HK-2 (cell line): ENCODE results near the gene KIF1A.

Experiments
- DNase-seq: peaks from one replicate; pipeline ENCODE4 v3.0.0-alpha.2; 2018; ENCODE audit not compliant: unreplicated experiment

The KIF1A gene

DNA sequence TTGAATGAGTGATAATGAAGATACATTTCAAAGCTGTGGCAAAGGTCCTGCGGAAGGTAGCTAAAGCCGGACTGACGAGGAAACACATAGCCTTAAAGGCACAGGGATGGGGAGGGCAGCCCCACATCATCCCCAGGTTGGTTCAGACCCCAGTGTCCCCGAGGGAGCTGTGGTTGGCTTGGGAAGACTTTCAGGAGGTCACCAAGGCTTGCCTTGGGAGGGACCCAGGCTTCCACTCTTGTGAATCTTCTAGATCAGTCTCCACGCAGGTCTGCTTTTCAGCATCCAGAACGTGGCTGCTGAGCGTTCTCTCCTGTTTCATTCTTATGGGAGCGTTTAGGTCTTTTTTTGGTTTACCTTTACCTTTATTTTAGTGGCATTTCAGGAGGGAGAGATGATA lies 16.8 kb downstream of the KIF1A start:
- no peak for DNase-seq

DNA sequence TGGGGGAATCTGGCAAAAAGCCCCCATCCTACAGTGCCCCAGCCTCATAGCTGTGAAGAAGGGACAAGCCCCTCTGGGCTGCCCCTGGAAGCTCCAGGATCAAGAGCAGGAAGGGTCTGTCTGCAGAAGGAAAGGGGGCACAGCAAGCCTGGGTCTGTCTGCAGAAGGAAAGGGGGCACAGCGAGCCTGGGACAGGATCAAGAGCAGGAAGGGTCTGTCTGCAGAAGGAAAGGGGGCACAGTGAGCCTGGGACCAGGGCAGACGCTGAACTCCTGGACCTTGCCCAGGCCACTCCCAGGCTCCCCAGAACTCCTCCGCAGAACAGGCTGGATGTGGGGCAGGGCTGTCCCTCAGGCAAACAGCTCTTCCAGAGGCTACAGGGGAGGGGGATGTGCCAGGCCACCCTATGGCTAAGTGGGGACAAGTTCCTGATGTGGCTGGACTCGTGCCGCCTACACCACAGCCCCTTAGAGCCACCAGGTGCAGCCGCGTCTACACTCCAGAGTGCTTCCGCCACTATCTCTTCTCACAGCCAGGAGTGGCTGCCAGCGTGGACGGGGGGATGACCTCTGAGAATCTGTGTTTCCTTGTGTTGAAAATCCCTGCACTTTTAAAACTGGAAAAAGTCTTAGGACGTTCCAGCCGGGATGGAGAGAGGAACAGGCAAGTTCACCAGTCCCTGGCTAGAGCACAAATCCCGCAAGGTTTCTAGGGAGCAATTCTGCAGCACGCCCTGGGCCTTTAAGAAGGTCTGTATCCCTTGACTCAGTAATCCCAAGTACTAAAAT lies 20.8 kb downstream of the KIF1A start:
- DNase-seq: no peak

DNA sequence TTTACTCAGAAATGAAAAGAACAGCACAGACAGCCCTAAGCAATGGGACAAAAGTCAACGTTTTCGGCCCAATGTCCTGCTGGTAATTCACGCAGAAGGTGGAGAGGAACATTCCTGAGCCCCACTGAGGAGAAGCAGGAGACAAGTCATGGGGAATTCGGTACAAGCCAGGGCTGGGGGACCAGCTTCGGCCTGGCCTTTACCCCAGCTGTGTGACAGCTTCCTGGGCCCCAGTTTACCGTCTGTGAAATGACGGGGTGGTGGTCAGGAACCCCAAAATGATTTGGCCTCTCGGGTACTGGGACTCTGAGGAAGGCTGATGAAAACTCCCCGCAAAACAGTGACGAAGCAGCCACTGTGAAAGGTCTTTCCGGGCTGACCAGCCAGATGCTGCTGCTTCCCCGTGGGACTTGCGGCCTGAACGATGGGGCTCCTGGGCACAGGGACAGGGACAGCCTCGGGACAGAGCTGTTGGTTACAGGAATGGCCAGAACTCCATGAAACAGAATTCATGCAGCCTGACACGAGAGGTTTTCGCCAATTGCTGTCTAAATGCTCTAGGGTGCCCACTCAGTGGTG lies 21.6 kb downstream of the KIF1A start:
- DNase-seq: no peak

DNA sequence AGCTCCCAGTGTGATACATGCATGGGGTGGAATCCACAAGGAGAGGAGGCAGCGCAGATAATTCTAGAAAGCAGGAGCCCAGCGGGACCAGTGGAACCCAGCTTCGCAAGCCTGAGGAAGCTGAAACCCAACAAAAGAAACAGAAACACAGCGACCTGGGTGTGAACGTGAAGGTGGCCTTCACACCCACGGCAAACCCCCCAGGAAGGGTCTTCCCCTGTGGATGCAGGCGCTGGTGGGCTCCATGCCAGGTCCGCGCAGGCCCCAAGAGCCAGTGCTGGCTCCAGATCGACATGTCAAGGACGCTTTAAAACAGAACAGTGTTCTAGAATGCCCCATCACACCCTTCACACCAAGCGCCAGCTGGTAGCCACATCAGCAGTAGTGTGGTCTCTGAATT lies 22.1 kb downstream of the KIF1A start:
- DNase-seq: no peak

DNA sequence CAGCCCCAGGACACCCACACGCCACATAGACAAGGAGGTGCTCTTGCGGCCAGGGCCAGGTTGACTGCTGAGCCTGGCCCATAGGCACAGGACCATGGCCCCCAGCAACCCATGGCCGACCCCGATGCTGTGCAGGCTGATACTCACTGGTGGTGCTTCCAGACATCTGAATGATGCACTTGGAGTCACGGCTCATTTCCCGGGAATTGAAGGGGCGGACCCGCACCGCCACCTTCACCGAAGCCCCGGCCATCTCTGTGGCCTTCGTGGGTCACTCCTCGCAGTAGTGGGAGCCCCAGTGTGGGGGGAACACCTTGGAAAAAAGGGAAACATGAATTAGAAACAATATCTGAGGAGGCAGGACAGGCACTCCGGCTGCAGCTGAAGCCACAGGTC lies 22.5 kb downstream of the KIF1A start:
- no peak for DNase-seq

DNA sequence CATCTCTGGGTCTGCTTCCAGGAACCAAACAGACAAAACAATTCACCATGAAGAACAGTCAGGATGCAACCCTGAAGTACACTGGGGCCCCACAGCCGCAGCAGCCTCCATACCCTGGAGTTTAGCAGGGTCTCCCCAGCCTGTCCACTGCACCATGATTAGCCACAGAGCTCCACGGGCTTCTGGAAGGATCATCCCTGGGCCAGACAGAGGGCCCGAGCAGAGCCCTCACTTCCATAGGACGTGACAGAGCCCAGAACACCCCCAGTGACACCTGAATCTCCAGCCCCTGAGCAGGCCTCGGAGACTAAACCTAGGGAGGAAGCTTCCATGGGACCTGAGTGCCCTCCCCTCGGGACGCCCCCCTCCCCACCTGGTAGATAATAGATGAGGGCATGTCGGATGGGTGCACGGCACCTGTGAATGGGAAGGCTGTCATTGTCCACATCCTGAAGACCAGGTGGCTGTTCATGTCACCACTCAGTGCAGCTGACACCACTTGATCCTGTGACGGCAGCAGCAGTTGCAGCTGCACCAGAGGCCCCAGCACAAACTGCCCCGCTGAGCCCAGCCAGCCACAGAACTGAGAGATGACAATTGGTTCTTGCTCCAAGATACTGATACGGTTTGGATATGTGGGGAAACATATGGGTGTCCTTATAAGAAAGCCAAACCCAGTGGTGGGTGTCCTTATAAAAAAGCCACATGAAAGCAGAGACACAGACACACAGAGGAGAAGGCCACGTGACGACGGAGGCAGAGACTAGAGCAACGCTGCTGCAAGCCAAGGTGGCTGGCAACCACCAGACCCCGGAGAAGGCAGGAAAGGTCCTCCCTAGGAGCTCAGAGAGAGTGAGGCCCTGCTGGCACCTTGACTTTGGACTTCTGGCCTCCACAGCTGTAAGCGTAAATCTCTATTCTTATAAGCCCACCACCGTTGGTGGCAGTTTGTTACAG lies 23.2 kb downstream of the KIF1A start:
- no peak for DNase-seq

DNA sequence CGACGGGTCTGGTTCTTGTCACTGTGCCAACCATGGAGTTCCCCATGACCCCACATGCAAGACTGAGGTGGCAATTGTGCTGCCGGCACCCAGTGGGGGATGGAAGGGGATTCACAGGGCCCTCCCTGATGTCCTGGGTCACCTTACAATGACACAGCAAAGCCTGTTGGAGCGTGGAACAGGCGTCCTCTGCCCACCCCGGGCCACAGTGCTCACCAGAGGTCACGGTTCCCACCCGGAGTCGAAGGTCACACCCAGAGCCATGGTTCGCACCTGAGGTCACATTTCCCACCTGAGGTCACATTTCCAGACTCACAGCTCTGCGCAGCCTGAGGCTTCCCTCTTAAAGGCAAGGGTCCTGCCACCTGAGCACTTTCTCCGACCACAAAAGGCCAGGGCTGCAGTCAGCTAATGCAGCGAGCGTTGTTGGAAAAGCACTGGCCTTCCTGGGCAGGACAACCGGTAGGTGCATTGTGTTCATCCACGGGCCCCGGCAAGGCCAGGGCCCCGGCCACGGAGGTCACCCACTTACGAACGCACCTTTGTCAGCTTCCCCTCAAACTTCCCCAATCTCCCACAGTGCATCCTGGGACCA lies 24.0 kb downstream of the KIF1A start:
- no peak for DNase-seq

DNA sequence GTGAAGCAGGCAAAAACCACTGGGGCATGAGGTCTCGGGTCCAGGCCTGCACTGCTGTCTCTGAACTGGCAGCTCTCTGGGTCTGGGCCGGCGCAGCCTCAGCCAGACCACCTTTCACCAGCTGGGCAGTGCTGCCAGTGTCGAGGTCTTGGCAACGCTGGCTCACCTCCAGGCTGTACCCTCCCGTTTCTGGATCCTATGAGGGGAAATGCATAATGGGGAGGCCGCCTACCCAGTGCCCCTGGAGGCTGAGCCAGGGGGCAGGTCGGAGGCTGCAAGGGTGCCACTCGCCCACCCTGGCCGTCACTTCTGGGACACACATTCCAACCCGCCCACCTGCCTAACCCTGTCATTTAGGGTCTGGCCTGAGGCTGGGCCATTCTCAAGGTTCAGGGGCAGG lies 24.6 kb downstream of the KIF1A start:
- DNase-seq: no peak

DNA sequence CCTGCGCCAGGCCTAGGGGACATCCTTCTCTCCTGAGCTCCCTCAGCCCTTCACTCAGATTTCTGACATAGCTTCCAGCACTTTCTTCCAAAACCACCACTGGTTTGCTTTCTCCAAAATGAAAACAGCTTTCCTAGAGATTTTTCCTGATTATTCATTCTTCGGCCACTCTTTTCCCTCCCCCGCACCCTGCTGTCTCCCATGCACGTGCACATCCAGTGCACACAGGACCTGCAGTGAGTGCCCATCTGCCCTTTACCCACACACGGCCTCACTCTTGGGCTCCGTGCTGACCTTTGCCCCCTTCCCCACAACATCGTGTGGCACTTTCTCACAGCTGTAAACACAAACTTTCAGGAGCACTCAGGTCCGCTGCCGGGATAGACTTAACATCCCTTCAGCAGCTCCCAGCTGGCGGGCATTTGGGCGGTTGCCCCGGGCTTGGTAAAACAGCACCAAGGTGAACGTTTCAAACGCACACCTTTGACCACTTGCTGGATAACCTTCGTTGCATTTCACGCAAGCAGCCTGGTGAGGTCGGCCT lies 25.8 kb downstream of the KIF1A start:
- no peak for DNase-seq

DNA sequence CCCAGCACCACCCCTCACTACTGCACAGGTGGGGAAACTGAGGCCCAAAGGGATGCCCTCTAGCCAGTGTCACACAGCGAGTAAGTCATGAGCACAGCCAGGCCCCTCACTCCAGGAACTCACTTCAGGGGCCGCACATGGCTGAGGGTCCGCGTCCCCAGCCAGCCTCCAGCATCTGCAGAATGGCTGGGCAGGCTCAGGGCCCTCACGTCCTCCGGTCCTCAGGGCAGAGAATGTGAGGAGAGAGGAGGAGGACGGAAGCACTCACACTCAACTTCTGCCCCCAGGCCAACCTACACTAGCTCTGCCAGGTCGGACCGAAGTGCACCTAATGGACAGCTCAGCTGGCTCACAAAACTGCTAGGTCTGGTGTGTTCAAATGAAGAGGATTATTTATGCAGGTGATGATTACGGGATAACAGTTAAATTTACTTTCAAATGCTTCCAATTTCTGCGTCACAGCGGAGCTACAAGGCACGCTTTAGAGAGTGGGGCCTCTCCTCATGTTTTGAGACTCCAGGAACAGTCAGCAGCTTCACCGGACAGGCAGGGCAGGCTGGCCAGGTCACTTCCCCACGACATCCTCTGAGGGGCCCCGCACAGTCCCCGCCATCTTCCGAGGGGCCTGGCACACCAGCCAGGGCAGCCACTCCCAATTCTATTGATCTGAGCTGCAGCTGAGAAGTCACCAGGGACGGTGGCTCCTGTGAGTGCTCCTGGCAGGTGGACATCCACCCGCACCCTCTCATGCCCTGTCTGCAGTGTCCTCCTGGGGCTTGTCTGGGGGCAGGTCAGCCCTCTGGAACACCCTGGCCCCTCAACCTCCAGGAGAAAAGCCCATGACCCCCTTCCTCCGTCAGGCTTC lies 26.5 kb downstream of the KIF1A start:
- no peak for DNase-seq

DNA sequence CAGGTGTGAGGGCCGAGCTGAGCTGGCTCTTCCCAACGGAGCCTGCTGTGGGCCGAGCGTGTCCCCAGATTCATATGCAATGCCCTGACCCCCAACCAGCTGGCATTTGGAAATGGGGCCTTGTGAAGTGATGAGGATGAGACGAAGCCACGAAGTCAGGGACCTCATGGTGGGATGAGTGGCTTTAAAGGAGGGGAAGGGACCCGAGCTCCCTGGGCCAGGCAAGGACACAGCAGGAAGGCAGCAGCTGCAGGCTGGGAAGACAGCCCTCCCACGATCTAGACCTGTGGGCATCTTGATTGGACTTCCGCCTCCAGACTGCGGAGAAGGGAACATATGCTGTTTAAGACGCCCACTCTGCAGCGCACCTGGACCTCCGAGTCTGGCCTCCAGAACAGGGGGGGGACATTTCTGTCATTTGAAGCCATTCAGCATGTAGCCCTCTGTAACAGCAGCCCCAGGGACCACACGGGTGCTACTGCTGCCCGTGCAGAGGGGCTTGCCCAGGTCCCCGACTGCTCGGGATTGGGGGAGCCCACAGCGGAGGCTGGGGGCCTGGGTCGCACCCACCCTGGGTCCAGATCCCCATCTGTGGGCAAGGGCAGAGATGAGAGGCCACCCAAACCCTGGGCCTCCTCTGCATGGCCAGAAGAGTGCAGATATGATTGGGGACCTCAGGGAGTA lies 27.2 kb downstream of the KIF1A start:
- no peak for DNase-seq

DNA sequence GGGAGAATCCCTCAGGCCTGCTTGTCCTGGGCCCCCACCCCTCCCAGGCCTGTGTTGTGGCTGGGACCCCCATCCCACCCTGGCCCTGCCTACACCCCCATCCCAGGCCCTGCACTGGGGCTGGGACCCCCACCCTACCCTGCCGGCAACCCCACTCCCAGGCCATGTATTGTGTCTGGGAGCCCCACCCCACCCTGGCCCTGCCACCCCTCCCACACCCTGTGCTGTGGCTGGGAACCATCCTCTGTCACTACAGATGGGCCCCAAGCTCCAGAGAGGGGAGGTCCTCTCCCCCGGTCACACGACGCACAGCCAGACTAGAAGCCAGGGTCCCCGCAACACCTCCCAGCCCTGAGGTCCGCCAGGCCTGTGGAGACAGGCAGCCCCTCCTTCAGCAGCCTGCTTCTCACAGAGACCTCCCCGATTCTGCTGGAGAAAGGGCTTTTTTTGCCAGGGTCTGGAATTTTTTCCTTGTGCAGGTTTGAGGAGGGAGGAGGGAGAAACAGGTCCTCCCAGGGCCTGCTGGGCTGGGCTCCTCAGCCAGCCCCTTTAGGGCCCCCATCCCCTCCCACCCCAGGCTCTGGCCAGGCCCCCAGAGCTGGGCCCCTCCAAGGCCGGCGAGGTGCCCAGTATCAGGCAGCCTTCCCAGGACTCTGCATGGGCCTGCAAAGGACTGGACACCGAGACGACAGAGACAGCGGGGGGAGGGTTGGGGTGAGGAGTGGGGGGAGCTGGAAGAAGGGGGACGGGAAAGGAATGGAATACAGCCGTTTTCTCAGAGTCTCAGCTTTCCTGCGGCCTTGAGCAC lies 28.0 kb downstream of the KIF1A start:
- DNase-seq: no peak

DNA sequence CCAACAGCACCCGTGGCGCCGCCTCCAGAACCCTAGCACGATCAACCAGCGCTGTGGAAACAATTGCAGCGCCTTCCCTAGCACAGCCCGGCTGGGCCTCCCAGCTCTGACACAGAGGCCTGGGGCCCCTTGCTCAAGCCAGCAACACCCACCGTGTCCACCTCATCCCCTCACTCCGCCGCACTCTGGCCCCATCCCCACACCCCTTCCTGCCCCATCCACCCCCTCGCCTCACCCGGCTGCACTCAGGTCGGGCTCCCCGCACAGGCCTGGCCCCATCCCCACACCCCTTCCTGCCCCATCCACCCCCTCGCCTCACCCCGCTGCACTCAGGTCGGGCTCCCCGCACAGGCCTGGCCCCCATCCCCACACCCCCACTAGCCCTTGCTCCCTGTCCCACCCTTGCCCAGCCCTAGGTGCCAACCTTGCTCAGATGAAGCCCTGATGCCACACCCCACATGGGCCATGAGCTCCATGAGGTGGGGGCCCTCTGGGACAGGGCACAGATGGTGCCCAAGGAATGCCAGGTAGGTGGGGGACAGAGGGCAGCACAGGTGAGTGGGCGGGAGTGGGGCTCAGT lies 28.7 kb downstream of the KIF1A start:
- no peak for DNase-seq

DNA sequence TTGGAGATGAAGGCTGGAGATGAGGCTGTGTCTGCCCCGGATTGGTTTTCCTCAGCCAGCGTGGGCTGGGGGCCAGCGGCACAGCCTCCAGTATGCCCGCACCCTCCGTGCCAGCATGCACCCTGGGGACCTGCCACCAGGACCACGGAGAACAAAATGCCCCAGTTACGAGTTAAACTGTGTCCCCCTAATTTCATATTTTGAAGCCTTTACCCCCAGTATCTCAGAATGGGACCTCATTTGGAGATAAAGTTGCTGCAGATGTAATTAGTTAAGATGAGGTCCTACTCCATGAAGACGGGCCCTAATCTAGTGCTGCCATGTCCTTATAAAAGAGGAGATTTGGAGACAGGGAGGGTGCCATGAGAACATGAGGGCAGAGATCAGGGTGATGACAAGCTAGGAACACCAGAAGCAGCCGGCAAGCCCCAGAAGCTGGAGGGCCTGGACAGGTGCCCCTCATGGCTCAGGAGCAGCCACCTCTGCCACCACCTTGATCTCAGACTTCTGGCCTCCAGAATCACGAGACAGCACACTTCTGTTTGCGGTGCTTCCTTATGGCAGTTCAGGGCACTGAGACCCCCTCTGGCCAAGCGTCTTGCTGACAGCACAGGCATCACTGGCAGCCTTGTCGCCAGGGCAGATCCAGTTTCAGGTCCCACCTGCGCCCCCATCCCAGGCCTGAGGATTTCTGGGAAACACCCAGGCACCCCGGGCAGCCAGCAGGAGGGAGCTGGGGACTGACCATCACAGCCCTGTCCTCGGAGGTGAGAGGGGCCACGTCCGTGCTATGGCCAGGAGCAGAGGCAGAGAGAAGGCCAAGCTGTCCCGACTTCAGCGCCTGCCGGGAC lies 29.4 kb downstream of the KIF1A start:
- no peak for DNase-seq

DNA sequence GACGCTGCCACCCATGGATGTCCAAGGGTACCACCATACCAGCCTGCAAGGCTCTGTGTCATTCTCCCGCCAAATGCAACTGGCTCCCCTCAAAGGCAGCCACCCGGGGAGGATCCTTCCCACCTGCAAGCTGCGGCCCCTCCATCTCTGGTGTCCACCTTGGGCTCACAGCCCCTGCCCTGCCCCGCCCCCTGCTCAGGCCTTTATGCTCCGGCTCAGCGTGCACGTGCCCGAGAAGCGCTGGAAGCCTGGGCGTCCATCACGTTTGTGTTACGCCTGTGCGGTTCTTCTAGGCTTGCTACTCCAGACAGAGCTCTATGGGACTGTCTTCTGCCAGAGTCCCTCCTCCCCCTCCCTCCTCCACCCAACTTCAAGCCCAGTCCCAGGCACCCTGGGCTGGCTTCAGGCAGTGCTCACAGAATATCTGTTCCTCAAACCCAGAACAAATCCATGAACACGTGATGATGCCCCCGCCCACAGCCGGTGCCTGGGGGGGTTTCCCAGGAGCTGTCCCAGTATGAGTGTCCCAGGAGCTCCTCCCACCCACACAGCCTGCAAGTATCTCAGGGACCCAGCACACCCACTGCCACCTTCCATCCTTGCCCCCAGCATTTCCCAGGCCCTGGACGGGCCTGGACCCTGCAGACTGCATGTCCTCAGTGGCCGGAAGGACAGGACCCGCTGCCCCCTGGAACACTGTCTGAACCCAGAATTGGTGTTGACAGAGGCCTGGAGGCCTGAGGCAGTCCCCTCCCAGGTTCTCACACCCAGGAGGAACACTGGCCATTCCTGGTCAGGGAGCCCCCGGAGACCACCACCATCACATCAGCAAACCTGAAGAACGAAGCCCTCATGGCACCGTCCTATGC lies 30.3 kb downstream of the KIF1A start:
- DNase-seq: no peak

DNA sequence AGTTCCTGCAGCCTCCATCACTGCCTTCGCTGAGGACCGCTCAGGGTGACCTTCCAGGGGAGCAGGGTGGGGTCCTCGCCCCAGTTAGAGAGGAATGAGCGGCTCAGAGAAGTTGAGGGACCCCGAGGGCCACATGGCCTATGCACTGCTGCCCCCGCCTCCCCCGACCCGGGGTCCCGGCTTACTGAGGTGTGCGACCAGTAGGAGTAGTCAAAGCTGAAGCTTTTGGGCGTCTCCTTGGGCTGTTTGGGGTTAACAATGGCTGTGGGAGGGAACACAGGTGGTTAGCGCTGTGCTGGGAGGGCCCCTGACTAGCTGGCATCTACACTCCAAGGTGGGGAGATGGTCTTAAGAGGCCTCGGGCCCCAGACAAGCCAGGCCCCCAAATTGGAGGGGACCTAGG lies 31.0 kb downstream of the KIF1A start:
- DNase-seq: no peak

DNA sequence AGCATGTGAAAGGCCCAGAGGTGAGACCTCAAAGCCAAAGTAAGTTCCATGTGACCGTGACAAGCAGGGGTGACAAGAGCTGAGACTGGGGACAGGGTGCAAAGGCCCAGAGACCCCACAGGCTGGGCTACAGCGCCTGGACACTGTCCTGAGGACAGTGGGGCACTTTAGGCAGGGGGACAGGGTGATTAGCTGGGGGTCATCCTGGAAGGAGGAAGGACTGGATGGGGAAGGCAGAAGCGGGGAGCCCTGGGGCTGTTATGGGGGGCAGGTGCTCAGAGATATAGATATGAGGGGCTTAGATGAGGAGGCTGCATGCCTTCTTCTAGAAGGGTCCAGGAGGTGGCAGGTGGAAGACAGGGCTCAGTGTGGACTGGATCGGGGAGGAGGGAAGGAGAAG lies 31.5 kb downstream of the KIF1A start:
- no peak for DNase-seq
